ENCODE data around the gene CDH9.

The CDH9 gene, protein sequence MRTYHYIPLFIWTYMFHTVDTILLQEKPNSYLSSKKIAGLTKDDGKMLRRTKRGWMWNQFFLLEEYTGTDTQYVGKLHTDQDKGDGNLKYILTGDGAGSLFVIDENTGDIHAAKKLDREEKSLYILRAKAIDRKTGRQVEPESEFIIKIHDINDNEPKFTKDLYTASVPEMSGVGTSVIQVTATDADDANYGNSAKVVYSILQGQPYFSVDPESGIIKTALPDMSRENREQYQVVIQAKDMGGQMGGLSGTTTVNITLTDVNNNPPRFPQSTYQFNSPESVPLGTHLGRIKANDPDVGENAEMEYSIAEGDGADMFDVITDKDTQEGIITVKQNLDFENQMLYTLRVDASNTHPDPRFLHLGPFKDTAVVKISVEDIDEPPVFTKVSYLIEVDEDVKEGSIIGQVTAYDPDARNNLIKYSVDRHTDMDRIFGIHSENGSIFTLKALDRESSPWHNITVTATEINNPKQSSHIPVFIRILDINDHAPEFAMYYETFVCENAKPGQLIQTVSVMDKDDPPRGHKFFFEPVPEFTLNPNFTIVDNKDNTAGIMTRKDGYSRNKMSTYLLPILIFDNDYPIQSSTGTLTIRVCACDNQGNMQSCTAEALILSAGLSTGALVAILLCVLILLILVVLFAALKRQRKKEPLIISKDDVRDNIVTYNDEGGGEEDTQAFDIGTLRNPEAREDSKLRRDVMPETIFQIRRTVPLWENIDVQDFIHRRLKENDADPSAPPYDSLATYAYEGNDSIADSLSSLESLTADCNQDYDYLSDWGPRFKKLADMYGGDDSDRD
- 0 reads per million in 2 donors for total RNA-seq

DNA sequence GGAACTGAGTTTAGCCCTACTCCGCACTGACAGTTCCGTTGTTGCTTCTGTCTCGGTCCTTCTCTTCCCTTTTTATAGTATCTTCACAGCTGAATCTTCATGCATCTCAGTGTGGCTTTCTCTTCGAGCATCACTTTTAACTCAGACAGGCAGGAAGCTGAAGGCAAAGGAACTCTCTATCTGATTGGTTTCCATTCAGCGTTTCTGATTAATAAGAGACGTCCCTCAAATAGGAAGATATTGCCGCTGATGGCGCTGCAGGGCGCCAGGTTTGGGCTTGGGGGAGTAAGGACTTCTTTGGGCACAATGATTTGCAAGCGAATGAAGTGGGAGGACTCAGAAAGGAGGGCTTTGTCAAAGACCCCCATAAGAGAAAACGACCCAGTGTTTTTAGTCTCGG is at the start of gene CDH9:
Gene CDH9 (minus strand): TSS at position 111 of the 400 bp plus-strand sequence. CDS start 50,253 bp downstream, outside the sequence.
- no peak for DNase-seq

- no peak for DNase-seq
Measured at GRCh38 chr5:27087747-27088146, 49.4 kb upstream of the CDH9 start.

DNA sequence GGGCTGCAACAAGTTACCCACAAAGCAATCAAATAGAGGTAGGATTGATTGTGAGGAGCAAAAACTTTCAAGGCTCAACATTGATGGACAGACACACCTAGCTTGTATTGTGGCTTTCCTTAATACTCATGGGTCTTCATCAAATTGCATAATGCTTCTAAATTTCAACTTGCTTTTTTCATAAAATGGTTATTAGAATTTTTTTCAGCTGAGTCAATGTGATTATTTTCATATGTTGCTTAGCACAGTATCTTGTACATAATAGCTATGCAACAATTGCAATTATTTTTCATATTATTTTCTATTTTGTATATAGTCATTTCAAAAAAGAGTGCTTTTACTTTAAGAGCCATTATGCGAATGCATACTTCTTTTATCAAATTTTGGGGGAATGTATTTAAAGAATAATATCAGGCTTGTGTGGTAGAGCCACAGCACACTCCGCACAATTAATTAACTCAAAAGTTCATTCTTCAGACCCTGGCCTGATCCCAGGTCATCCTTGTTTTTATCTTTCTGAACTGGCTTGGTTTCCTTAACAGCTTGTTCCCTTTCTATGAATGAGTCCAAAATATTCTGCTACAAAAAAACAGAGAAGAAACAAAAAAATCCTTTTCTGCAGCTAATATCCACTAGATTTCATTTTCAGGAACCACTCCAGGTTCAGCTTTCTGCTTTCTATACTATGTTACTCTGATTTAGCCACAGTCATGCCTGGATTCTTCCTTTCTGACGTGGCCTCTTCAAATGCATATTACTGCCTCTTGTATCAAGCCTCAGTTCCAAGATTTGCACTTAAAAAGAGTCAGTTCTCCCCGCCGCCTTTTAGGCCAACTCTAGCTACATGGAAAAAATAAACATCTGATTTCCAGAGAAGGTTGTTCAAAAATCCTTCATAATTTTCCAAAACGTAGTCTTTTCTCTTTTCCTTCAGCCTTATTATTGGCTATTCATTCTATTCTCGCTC is 45.3 kb upstream of the CDH9 start:
- DNase-seq, result no peak

GRCh38 chr5:27080147-27080546 is 41.8 kb upstream of the CDH9 start:
- DNase-seq, result no peak

GRCh38 chr5:27062451-27062850 is 24.1 kb upstream of the CDH9 start:
- DNase-seq, result no peak

GRCh38 chr5:27048510-27048909 is 10.1 kb upstream of the CDH9 start:
- no peak for DNase-seq

DNA sequence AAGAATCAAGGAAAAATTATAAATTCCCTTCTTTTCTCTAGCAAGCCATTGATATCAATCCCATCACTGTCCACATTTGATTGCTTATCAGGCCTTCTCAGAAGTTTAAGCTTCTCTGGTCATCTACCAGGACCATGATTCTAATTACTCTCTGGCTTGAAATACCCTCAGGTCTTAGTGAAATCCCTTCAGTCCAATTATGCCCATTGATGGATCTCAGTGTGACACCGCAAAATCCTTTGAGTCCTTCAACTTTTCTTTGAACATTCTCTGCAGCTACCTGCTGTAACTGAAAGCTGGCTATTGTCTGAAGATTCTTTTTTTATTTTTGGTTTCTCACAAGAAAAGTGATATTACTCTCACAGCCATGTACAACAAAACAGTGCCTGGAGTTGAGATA is 3.0 kb upstream of the CDH9 start:
- DNase-seq, result no peak

- no peak for DNase-seq
Measured at GRCh38 chr5:27034565-27034964, 3.8 kb downstream of the CDH9 start.

DNA sequence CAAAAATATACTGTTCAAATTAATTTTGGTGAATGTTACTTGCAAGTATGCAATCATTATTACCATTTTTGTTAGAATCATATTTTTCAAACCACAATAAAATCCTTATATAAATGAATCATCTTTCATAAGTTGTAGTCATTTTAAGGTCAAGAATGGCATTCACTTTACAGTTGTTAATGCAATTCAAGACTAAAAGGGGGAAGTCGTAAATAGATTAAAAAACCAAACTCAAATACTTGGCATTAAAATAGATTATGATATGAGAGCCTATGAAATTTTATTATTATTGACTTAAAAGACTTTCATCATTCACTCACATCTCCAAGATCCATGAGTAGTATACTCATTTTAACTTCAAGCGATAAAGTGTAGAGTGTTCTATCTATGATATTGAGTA is 11.6 kb downstream of the CDH9 start:
- no peak for DNase-seq

GRCh38 chr5:27026063-27026462 is 12.3 kb downstream of the CDH9 start:
- no peak for DNase-seq

DNA sequence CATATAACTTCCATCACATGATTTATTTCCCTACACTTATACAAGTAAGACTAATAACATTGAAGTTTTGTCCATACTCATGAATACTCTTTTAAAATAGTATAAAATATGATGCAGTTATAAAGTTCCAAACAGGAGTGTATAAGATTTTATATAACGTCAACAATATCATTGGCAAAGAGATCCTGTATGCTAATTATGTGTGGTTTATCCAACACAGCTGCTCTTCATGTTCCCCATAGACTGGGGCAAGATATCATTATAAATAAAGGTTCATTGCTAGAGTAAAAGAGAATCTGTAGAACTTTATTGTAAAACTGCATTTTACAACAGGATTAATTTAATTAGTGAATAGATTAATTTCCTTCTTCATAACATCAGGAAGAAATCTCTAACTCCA is 16.9 kb downstream of the CDH9 start:
- no peak for DNase-seq

DNA sequence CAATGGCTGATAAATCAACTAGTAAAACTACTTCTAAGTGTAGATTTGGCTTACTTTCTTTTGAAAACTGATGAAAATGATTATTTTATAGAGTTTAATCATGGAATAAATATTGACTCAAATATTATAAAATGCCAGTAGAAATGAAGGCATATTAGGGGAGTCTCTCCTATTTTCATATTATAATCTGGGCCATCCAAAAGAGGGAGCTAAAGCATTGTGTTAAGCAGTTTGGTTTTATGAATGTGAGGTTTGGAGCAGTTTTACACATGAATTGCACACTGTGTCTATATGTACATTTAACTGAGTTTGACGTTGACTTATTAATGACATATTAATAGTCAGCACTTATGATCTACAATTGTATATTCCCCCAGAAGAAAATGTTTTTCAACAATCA is 17.4 kb downstream of the CDH9 start:
- DNase-seq, result no peak

- DNase-seq, result no peak
Measured at GRCh38 chr5:27015758-27016157, 22.6 kb downstream of the CDH9 start.

DNA sequence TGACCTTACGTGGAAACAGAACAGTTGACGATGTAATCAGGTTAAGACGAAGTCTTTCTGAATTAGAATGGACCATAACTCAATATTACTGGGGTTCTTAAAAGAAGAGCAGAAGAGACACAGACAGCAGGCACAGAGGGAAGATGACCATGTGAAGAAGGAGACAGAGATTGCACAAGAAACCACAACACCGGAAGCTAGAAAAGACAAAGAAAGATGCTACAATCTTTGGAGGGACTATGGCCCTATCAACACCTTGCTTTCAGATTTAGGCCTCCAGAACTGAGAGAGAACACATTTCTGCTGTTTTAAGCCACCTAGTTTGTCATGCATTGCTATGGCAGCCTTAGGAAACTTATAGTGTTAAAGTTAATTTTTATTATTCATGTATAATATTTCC is 27.1 kb downstream of the CDH9 start:
- DNase-seq, result no peak

DNA sequence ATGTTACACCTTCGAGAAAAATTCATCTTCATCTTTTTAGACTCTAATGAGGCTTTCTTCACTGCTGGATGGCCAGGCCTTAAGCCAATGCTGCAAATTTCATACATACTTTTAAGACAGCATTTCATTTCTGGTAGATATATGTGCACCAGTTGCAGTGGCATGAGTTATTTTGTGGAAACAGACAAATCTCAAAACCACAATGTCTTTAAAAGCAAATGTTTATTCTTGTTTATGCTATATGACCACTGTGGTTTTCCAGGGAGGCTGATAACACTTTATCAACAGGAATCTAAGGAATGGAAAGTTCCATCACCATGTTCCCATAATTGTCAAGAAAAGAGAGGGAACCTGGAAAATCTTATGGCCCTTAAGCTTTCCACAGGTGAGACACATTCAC is 27.7 kb downstream of the CDH9 start:
- DNase-seq, result no peak

DNA sequence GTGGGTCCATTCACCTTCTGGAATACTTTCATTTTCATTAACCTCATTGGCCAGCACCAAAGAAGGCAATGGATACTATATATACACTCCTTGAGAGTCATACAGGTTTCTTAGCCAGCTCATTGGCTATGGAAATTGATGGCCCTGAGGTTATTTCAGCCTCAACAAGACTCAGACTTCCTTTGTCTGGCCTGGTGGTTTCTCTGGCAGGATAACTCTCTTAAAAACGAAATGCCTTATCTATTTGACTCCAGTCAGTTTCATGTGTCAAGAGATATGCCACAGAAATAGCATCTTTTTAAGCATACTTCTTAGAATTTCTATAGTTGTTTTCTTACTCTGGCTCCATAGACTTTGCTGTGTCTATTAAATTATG is 28.9 kb downstream of the CDH9 start:
- DNase-seq, result no peak

GRCh38 chr5:27008604-27009539 is 29.5 kb downstream of the CDH9 start:
- DNase-seq, result no peak

GRCh38 chr5:27007121-27007520 is 31.3 kb downstream of the CDH9 start:
- DNase-seq, result no peak

DNA sequence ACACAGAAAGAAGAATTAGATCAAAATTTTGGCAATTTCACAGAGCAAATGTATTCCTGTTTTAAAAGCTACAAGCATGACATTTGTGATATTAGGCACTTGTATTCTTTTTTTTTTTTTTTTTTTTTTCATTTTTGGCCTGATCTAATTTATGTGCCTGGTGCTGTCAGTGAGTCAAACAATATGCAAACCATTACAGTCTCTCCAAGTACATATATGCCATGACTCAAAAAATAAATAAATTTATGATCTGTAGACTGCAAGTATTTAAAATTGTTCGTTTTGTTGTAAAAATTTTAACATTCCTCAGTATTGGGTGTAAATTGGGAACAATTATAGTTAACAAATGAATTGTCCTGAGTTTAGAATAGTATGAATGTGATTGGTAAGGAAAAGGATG is 51.4 kb downstream of the CDH9 start:
- DNase-seq, result no peak

GRCh38 chr5:26981750-26982149 is 56.6 kb downstream of the CDH9 start:
- DNase-seq, result no peak

DNA sequence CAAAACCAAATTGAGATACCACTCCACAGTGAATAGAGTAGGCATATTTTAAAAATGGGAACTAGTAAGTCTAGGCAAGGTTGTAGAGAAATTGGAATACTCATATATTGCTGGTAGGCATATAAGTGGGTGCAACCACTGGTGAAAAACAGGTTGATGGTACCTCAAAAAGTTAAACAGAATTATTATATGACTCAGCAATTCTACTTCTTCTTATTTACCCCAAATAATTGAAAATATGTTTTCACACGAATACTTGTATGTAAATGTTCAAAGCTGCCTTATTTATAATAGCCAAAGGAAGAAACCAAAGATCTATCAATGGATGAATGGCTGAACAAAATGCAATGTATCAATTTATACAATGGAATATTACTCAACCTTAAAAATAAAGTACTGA is 79.1 kb downstream of the CDH9 start:
- DNase-seq, result no peak

GRCh38 chr5:26955161-26955560 is 83.2 kb downstream of the CDH9 start:
- DNase-seq, result no peak
